Panc1 (cell line): Measurements from ENCODE around the gene TM9SF4.

Experiments used
- POLR2AphosphoS5 ChIP-seq: IDR thresholded peaks from 2 replicates; pipeline ENCODE4 v1.6.1; 2012; ENCODE audit warnings: mild to moderate bottlenecking, low read depth, low read length, moderate library complexity
- REST ChIP-seq, 2 experiments: IDR thresholded peaks; 2 replicates each; pipeline ENCODE4 v1.6.1; 2011 to 2012; ENCODE audit warnings: low read depth in 2 of 2, control low read depth in 1 of 2, low read length in 1 of 2, mild to moderate bottlenecking in 1 of 2, moderate library complexity in 1 of 2; ENCODE audit not compliant: insufficient read depth in 1 of 2
- SIN3A ChIP-seq: IDR thresholded peaks from 2 replicates; pipeline ENCODE4 v1.6.1; 2012; ENCODE audit warnings: low read depth, mild to moderate bottlenecking, low read length, moderate library complexity, borderline replicate concordance; ENCODE audit not compliant: insufficient read depth
- TCF7L2 ChIP-seq: IDR thresholded peaks from 2 replicates; pipeline ENCODE4 v1.6.1; 2011; ENCODE audit warnings: mild to moderate bottlenecking, low read depth, low read length, inconsistent platforms
- TF ChIP-seq, protein P1 (sequence below): fragments of 450-650 bp; IDR thresholded peaks from 2 replicates; pipeline ENCODE4 v1.5.1; 2017; ENCODE audit warnings: mild to moderate bottlenecking

DNA sequence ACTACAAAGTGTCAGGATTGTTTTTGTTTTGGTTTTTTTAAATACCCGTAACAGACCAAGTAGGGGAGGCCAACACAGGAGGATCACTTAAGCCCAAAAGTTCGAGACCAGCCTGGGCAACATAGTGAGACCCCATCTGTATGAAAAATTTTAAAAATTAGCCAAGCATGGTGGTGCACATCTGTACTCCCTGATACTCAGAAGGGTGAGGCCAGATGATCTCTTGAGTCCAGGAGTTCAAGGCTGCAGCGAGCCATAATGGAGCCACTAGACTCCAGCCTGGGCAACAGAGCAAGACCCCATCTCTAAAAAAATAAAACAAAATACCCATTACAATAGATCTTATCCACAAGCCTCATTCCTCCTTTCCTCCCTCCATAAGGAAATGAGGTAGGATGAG, 28.7 kb upstream of the TM9SF4 start:
- TF ChIP-seq POLR2AphosphoS5 (no peak), REST (IDR thresholded peaks at IDR 0.05; ENCODE audit: insufficient read depth in 1 of 2, low read depth in 2 of 2, low read length in 1 of 2) (no peak), TCF7L2 (no peak), SIN3A (no peak)
- TF ChIP-seq, protein P1, sequence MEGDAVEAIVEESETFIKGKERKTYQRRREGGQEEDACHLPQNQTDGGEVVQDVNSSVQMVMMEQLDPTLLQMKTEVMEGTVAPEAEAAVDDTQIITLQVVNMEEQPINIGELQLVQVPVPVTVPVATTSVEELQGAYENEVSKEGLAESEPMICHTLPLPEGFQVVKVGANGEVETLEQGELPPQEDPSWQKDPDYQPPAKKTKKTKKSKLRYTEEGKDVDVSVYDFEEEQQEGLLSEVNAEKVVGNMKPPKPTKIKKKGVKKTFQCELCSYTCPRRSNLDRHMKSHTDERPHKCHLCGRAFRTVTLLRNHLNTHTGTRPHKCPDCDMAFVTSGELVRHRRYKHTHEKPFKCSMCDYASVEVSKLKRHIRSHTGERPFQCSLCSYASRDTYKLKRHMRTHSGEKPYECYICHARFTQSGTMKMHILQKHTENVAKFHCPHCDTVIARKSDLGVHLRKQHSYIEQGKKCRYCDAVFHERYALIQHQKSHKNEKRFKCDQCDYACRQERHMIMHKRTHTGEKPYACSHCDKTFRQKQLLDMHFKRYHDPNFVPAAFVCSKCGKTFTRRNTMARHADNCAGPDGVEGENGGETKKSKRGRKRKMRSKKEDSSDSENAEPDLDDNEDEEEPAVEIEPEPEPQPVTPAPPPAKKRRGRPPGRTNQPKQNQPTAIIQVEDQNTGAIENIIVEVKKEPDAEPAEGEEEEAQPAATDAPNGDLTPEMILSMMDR, result no peak
